DND-41 (cell line): Measurements from ENCODE around the gene PDE1C.

Experiments
- ATAC-seq: fragments of 200-7000 bp; cut with Tn5 transposase; 3 replicates; pipeline ENCODE4 v1.9.1; 2021; ENCODE audit warnings: low read depth; ENCODE audit not compliant: insufficient read depth
- DNase-seq: peaks from one replicate; pipeline ENCODE4 v3.0.0-alpha.2; 2020
- H2AFZ ChIP-seq: 2 replicates; pipeline ENCODE4 v1.6.0; 2012; ENCODE audit warnings: low read depth, low read length
- H3K27ac ChIP-seq: 2 replicates; pipeline ENCODE4 v1.5.1; 2012; ENCODE audit warnings: low read length, inconsistent platforms
- H3K27me3 ChIP-seq: fragments of 200-600 bp; sonication (generic); 2 replicates; pipeline ENCODE4 v1.6.0; 2012; ENCODE audit warnings: low read length, mild to moderate bottlenecking, inconsistent platforms; ENCODE audit not compliant: insufficient read depth, poor library complexity
- H3K36me3 ChIP-seq: 2 replicates; pipeline ENCODE4 v1.5.1; 2012; ENCODE audit warnings: low read length, inconsistent platforms; ENCODE audit not compliant: insufficient read depth
- H3K4me1 ChIP-seq: 2 replicates; pipeline ENCODE4 v1.5.1; 2012; ENCODE audit warnings: mild to moderate bottlenecking, low read length; ENCODE audit not compliant: insufficient read depth
- H3K4me2 ChIP-seq: 2 replicates; pipeline ENCODE4 v1.6.0; 2012; ENCODE audit warnings: mild to moderate bottlenecking, moderate library complexity, low read length, inconsistent platforms; ENCODE audit not compliant: insufficient read depth
- H3K4me3 ChIP-seq, 2 experiments: fragments of 200-600 bp in 1 of 2; shearing (Covaris generic) in 1 of 2; 2 replicates each; pipeline ENCODE4 v1.5.1; 2012 to 2016; ENCODE audit warnings: inconsistent platforms in 2 of 2, low read length in 2 of 2, mild to moderate bottlenecking in 2 of 2, low read depth in 1 of 2, moderate library complexity in 1 of 2
- H3K79me2 ChIP-seq: 2 replicates; pipeline ENCODE4 v1.6.0; 2012; ENCODE audit warnings: low read length, inconsistent platforms; ENCODE audit not compliant: insufficient read depth
- H3K9ac ChIP-seq: 2 replicates; pipeline ENCODE4 v1.6.0; 2012; ENCODE audit warnings: low read depth, mild to moderate bottlenecking, inconsistent platforms, low read length, moderate library complexity
- H3K9me3 ChIP-seq: 2 replicates; pipeline ENCODE4 v1.5.1; 2012; ENCODE audit warnings: low read length, moderate library complexity, mild to moderate bottlenecking, inconsistent platforms; ENCODE audit not compliant: insufficient read depth, severe bottlenecking
- H4K20me1 ChIP-seq: 2 replicates; pipeline ENCODE4 v1.6.0; 2012; ENCODE audit warnings: low read length; ENCODE audit not compliant: insufficient read depth
- EZH2 ChIP-seq: IDR thresholded peaks from 3 replicates; pipeline ENCODE4 v1.6.1; 2012; ENCODE audit warnings: borderline replicate concordance, low read depth, mild to moderate bottlenecking, moderate library complexity, low read length, inconsistent platforms; ENCODE audit not compliant: severe bottlenecking
- TF ChIP-seq, protein P1 (sequence below): IDR thresholded peaks from 2 replicates; pipeline ENCODE4 v1.5.1; 2012; ENCODE audit warnings: borderline replicate concordance, low read length, moderate library complexity, mild to moderate bottlenecking; ENCODE audit not compliant: poor library complexity, severe bottlenecking; ENCODE audit errors: extremely low read depth

Gene PDE1C

DNA sequence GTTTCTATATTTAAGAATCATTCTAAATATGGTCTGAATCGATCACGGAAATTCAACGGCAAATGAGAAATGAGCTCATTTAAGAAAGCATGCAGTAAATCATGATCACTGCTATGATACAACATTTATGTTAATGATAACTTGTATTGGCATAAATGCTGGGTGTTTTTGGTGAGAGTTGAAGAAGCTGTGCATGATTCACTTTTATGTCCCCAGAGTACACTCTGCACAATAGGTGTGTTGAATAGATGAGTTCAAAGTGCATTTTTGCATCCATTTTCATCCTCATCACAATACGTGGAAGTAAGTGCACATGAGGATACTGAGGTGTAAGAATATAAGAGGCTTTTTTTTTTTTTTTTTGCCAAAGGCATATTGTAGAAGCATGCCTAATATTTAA, 213.9 kb downstream of the PDE1C start:
- no peaks in the 10 kb centered on the region for H3K4me1 ChIP-seq
- H2AFZ ChIP-seq: no peak overlapping the region
- no peak for DNase-seq
- ATAC-seq: no peak
- H3K4me2 ChIP-seq: no peak overlapping the region
- H3K9ac ChIP-seq: no peak overlapping the region
- H3K36me3 ChIP-seq: no peaks in the 10 kb centered on the region
- H3K9me3 ChIP-seq: no peaks in the 10 kb centered on the region
- no peak overlapping the region for H3K27ac ChIP-seq
- no peaks in the 10 kb centered on the region for H4K20me1 ChIP-seq
- H3K4me3 ChIP-seq: no peak overlapping the region
- no peaks in the 10 kb centered on the region for H3K27me3 ChIP-seq
- TF ChIP-seq, protein P1, sequence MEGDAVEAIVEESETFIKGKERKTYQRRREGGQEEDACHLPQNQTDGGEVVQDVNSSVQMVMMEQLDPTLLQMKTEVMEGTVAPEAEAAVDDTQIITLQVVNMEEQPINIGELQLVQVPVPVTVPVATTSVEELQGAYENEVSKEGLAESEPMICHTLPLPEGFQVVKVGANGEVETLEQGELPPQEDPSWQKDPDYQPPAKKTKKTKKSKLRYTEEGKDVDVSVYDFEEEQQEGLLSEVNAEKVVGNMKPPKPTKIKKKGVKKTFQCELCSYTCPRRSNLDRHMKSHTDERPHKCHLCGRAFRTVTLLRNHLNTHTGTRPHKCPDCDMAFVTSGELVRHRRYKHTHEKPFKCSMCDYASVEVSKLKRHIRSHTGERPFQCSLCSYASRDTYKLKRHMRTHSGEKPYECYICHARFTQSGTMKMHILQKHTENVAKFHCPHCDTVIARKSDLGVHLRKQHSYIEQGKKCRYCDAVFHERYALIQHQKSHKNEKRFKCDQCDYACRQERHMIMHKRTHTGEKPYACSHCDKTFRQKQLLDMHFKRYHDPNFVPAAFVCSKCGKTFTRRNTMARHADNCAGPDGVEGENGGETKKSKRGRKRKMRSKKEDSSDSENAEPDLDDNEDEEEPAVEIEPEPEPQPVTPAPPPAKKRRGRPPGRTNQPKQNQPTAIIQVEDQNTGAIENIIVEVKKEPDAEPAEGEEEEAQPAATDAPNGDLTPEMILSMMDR: no peak
- TF ChIP-seq EZH2: no peak
- no peaks in the 10 kb centered on the region for H3K79me2 ChIP-seq

DNA sequence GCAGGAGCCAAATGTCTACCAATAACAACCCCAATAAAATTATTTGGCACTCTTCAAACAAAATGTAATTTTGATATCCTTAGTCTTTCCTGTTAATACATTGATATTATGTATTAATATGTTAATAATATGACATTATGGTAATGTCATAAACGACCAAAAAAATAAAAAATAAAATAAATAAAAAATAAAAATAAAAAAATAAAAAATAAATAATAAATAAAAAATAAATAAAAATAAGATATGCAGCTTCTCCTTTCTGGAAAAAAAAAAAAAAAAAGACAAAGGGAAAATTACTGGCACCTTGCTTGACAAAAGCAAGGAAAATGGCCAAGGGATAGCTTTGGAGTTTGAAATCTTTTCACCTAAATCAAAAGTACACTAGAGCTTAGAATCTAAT, 214.7 kb downstream of the PDE1C start:
- Histone ChIP-seq H3K4me1 (no peaks in the 10 kb centered on the region), H3K27me3 (no peaks in the 10 kb centered on the region), H4K20me1 (no peaks in the 10 kb centered on the region), H3K9me3 (no peaks in the 10 kb centered on the region), H3K4me3 (no peak overlapping the region), H3K9ac (no peak overlapping the region), H3K27ac (no peak overlapping the region), H2AFZ (no peak overlapping the region), H3K79me2 (no peaks in the 10 kb centered on the region), H3K36me3 (no peaks in the 10 kb centered on the region), H3K4me2 (no peak overlapping the region)
- no peak for TF ChIP-seq EZH2
- TF ChIP-seq, protein P1: no peak
- ATAC-seq: no peak
- no peak for DNase-seq

DNA sequence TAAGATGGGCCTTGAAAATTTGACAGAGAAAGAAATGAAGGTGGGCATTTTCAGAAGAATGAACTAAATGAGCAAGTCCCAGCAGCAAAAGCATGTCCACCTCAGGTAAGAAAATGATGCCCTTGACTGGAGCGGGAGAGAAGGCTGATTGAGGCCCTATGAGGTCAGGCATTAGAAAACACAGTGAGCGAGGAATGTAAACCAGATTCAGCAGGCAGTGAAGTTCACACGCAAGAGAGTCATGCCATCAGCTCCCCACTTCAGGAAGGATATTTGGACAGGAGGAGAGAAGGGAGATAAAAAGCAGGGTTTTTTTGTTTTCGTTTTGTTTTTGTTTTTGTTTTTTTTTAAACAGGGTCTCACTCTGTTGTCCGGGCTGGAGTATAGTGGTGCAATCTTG, 216.8 kb downstream of the PDE1C start:
- Histone ChIP-seq H4K20me1 (no peaks in the 10 kb centered on the region), H3K9me3 (no peaks in the 10 kb centered on the region), H3K4me3 (no peak overlapping the region), H3K36me3 (no peaks in the 10 kb centered on the region), H3K4me1 (no peaks in the 10 kb centered on the region), H2AFZ (no peak overlapping the region), H3K4me2 (no peak overlapping the region), H3K9ac (no peak overlapping the region), H3K27ac (no peak overlapping the region), H3K79me2 (no peaks in the 10 kb centered on the region), H3K27me3 (no peaks in the 10 kb centered on the region)
- DNase-seq (no peak), ATAC-seq (no peak)
- TF ChIP-seq, protein P1: no peak

DNA sequence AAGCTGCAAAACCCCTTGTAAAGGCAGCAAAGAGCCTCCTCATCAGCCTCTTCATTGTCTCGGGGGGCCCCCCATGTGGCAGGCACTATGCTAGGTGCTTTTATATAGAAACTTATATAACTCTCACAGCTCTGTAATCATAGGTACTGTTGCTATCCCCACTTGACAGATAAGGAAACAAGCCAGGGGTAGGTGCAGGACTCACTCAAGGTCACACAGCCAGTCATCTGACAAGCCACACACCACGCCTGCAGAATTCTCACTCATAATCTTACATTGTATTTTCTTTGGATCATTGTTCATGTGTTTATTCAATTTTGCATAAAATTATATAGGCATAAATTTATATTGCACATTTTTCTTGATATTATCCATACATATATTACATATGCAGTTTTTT, 217.7 kb downstream of the PDE1C start:
- DNase-seq (no peak), ATAC-seq (no peak)
- H2AFZ ChIP-seq: no peak overlapping the region
- H3K27me3 ChIP-seq: no peaks in the 10 kb centered on the region
- no peak for TF ChIP-seq EZH2
- H3K27ac ChIP-seq: no peak overlapping the region
- H4K20me1 ChIP-seq: no peaks in the 10 kb centered on the region
- no peaks in the 10 kb centered on the region for H3K79me2 ChIP-seq
- H3K36me3 ChIP-seq: no peaks in the 10 kb centered on the region
- H3K4me2 ChIP-seq: no peak overlapping the region
- H3K4me1 ChIP-seq: no peaks in the 10 kb centered on the region
- H3K9me3 ChIP-seq: no peaks in the 10 kb centered on the region
- no peak overlapping the region for H3K9ac ChIP-seq
- H3K4me3 ChIP-seq: no peak overlapping the region
